ENCODE measurements around the gene CCND1. TPM values are rescaled to one million over a fixed set of nuclear protein-coding genes. Genes with fewer than 3 reads are reported as not detected.
"Not testable (repeated sequence)": the region's sequence is repeated elsewhere in the genome, so short reads cannot be mapped to it uniquely, and the experiment has no call there.

The CCND1 gene
- total RNA-seq, 1 donor from 2014 or later, result 533 TPM

DNA sequence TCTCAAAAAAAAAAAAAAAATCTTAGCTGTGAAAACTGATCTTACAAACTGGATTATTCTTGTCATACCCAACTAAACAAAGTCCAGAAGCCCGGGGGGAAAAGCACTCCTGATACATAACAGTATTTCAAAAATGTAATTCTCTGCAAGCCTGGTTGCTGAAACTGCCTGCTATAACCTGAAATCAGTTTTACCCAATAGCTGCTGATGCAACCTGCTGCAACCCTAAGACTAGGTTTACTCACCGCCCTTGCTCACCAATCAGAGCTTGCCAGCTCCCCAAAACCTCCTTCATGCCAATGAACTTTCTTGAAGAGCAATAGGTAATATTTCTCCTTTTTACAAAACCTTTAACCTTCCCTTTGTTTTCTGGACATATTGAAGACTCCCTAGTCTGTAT, 50.5 kb downstream of the CCND1 start:
- TF ChIP-seq, protein P1, sequence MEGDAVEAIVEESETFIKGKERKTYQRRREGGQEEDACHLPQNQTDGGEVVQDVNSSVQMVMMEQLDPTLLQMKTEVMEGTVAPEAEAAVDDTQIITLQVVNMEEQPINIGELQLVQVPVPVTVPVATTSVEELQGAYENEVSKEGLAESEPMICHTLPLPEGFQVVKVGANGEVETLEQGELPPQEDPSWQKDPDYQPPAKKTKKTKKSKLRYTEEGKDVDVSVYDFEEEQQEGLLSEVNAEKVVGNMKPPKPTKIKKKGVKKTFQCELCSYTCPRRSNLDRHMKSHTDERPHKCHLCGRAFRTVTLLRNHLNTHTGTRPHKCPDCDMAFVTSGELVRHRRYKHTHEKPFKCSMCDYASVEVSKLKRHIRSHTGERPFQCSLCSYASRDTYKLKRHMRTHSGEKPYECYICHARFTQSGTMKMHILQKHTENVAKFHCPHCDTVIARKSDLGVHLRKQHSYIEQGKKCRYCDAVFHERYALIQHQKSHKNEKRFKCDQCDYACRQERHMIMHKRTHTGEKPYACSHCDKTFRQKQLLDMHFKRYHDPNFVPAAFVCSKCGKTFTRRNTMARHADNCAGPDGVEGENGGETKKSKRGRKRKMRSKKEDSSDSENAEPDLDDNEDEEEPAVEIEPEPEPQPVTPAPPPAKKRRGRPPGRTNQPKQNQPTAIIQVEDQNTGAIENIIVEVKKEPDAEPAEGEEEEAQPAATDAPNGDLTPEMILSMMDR (conservative IDR thresholded peaks at IDR 0.05; ENCODE audit: low read depth, low read length), result no peak
- no peak for DNase-seq (ENCODE audit: low read depth)

DNA sequence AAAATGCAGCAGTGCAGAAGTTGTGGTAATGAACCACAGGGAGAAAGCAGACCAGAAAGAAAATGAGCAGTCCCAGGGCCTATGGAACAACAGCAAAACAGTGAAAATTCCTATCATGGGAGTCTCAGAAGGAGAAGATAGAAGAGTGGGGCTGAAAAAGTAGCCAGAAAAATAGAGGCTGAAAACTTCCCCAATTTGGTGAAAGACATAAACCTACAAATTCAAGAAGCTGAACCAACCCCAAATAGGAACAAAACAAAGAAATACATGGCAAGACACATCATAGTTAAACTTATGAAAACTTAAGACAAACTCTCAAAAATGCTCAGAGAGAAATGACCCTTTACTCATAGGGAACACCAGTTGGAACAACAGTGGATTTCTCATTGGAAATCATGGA, 51.5 kb downstream of the CCND1 start:
- no peak overlapping the region for H3K4me3 ChIP-seq (ENCODE audit: low read depth, low read length)
- TF ChIP-seq, protein P1 (conservative IDR thresholded peaks at IDR 0.05; ENCODE audit: low read depth, low read length), result no peak
- DNase-seq (ENCODE audit: low read depth), result no peak

More for the DNA sequence above, 50.5 kb downstream of the CCND1 start:
- no peak overlapping the region for H3K4me3 ChIP-seq (ENCODE audit: low read depth, low read length)

DNA sequence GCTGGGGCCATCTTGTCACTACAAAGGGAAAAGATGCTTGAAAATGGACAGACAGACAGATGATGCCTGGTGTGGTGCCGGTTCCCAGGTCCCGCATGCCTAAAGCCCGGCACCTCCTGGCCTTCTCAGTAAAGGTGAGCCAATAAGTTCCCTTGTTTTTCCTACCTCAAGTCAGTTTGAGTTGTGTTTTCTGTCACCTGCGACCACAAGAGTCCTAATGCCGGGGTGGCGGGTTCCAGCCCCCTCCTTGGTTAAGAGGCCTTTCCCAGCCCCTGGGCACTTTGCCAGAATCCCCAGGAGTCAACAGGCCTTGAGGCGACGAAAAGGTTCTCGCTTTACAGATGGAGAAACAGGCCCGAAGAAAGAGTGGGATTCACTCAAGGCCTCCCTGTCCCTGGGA, 53.8 kb downstream of the CCND1 start:
- TF ChIP-seq, protein P1 (conservative IDR thresholded peaks at IDR 0.05; ENCODE audit: low read depth, low read length), result no peak
- H3K4me3 ChIP-seq (ENCODE audit: low read depth, low read length), result no peak overlapping the region
- DNase-seq (ENCODE audit: low read depth), result no peak

DNA sequence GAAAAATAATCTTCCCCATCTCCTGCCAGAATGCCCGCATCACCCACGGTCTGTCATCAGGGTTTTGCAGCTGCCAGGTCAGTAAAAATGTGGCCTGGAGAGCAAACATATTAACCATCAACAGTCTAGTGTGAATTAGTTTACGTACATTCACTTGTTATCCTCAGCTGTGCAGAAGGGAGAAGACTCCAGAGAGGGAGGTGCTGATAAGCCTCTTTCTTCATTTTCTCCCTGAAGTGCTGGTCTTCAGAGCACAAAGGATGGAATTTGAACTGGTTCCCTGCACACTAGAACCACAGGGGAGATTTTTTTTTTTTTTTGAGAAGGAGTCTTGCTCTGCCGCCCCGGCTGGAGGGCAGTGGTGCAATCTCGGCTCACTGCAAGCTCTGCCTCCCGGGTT, 54.6 kb downstream of the CCND1 start:
- DNase-seq (ENCODE audit: low read depth), result no peak
- TF ChIP-seq, protein P1 (conservative IDR thresholded peaks at IDR 0.05; ENCODE audit: low read depth, low read length), result no peak

DNA sequence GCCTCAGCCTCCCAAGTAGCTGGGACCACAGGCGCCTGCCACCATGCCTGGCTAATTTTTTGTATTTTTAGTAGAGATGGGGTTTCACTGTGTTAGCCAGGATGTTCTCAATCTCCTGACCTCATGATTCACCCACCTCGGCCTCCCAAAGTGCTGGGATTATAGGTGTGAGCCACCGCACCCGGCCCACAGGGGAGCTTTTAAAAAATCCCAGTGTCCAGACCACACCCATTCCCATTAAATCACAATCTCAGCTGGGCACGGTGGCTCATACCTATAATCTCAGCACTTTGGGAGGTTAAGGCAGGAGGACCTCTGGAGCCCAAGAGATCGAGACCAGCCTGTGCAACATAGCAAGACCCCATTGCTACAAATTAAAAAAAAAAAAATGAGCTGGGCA, 55.0 kb downstream of the CCND1 start:
- not testable (repeated sequence) for H3K4me3 ChIP-seq (ENCODE audit: low read depth, low read length); DNase-seq (ENCODE audit: low read depth)

More for the DNA sequence above, 54.6 kb downstream of the CCND1 start:
- no peak overlapping the region for H3K4me3 ChIP-seq (ENCODE audit: low read depth, low read length)

DNA sequence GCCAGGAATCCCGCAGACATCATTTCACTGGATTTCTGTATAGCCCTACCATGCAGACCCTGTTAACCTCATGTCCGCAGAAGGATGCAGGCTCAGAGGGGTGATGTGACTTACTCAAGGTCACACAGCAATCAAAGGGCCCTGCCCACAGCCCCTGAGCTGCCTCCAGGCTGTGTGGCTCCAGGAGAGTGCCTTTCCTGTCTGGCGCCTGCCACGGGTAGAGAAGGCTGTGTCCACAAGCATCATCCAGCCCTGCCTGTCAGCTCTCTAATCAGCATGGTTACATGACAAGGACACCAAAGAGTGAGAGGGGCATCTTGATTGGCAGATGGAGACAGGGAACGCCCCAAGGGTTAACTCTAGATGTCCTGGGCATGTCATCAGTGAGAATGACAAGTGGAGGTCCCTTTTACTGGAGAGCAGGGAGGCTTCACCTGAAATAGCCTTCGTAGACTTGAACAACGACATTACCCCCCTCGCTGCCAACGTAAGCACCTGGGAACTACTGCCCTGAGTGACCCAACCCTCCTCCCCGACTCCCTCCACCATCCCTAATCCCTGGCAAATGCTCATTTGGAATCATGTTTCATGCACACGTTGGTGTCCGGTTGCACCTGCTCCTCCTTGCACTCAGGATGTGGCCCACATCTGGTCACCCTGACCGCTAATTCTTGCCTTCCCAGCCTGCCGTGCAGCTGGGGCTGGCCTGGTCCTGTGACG, 56.0 kb downstream of the CCND1 start:
- TF ChIP-seq, protein P1 (conservative IDR thresholded peaks at IDR 0.05; ENCODE audit: low read depth, low read length), result no peak

DNA sequence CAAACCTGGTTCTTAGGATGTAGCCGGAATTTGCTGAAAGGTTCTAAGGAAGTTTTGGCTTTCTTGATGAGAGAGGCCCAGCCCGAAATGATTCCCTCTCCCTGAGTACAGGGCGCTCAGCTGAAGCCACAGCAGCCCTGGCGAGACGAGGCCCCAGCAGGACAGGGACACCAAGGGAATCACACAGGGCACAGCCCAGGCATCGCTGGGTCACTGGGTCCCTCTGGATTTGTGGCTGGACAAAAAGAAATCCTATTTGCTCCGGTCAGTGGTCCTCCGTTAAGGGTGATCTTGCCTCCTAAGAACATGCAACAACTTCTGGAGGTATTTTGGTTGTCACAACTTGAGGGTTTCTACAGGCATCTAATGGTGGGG, 56.5 kb downstream of the CCND1 start:
- no peak overlapping the region for H3K4me3 ChIP-seq (ENCODE audit: low read depth, low read length)
- no peak for DNase-seq (ENCODE audit: low read depth)
- TF ChIP-seq, protein P1 (conservative IDR thresholded peaks at IDR 0.05; ENCODE audit: low read depth, low read length), result no peak

More for the DNA sequence above, 56.0 kb downstream of the CCND1 start:
- DNase-seq (ENCODE audit: low read depth), result no peak
- no peak overlapping the region for H3K4me3 ChIP-seq (ENCODE audit: low read depth, low read length)

Data from epithelial cell of proximal tubule (primary cell).